Mesendoderm (in vitro differentiated cells): ENCODE results near the gene TRIM69.
A peak's percentile ranks its signal among the peaks of the same experiment; 100 is the strongest.

Experiments used
- DNase-seq: peaks from one replicate; pipeline ENCODE4 v3.0.0; 2013
- H2AK5ac ChIP-seq: 2 replicates; pipeline ENCODE4 v1.6.1; 2013; ENCODE audit warnings: low read length, inconsistent platforms
- H2BK120ac ChIP-seq: 2 replicates; pipeline ENCODE4 v1.6.1; 2013; ENCODE audit warnings: low read depth, mild to moderate bottlenecking, low read length, moderate library complexity, mixed read lengths
- H2BK15ac ChIP-seq: replicated peaks from 2 replicates; pipeline ENCODE4 v1.6.1; 2013; ENCODE audit warnings: low read depth, mild to moderate bottlenecking, moderate library complexity
- H2BK5ac ChIP-seq: 2 replicates; pipeline ENCODE4 v1.6.1; 2013; ENCODE audit warnings: low read length, inconsistent platforms
- H3K18ac ChIP-seq: 2 replicates; pipeline ENCODE4 v1.6.1; 2013; ENCODE audit warnings: mild to moderate bottlenecking, low read length, mixed read lengths
- H3K23ac ChIP-seq: one replicate; pipeline ENCODE4 v1.6.1; 2013; ENCODE audit warnings: low read length
- H3K27ac ChIP-seq: 2 replicates; pipeline ENCODE4 v1.5.1; 2013; ENCODE audit warnings: low read depth, mild to moderate bottlenecking, inconsistent platforms, low read length, moderate library complexity
- H3K27me3 ChIP-seq: 2 replicates; pipeline ENCODE4 v1.6.1; 2013; ENCODE audit warnings: low read length, control low read depth, mild to moderate bottlenecking, inconsistent platforms; ENCODE audit not compliant: insufficient read depth, poor library complexity
- H3K36me3 ChIP-seq: 2 replicates; pipeline ENCODE4 v1.6.1; 2013; ENCODE audit warnings: low read length, inconsistent platforms; ENCODE audit not compliant: control insufficient read depth, insufficient read depth
- H3K4ac ChIP-seq: one replicate; pipeline ENCODE4 v1.6.1; 2013; ENCODE audit warnings: low read depth, mild to moderate bottlenecking, low read length, moderate library complexity
- H3K4me1 ChIP-seq: 2 replicates; pipeline ENCODE4 v1.6.1; 2013; ENCODE audit warnings: low read depth, low read length, inconsistent platforms; ENCODE audit not compliant: control insufficient read depth
- H3K4me2 ChIP-seq: 2 replicates; pipeline ENCODE4 v1.6.1; 2013; ENCODE audit warnings: low read length
- H3K4me3 ChIP-seq: 2 replicates; pipeline ENCODE4 v1.5.1; 2013; ENCODE audit warnings: mild to moderate bottlenecking, low read length
- H3K56ac ChIP-seq: one replicate; pipeline ENCODE4 v1.6.1; 2013; ENCODE audit warnings: low read length
- H3K79me1 ChIP-seq: 2 replicates; pipeline ENCODE4 v1.6.1; 2013; ENCODE audit warnings: low read length, inconsistent platforms
- H3K79me2 ChIP-seq: 2 replicates; pipeline ENCODE4 v1.6.1; 2013; ENCODE audit warnings: mild to moderate bottlenecking, low read length; ENCODE audit not compliant: control insufficient read depth, insufficient read depth
- H3K9ac ChIP-seq: 2 replicates; pipeline ENCODE4 v1.6.1; 2013; ENCODE audit warnings: low read length, inconsistent platforms
- H4K5ac ChIP-seq: one replicate; pipeline ENCODE4 v1.6.1; 2013; ENCODE audit warnings: low read length
- H4K8ac ChIP-seq: one replicate; pipeline ENCODE4 v1.6.1; 2013; ENCODE audit warnings: low read depth, mild to moderate bottlenecking, control low read depth, low read length, moderate library complexity
- WGBS: extraction: QIAGEN DNeasy Blood & Tissue Kit; methylation state at CpG from one replicate; pipeline ENCODE4 v1.1.7; 2013; ENCODE audit warnings: low lambda C conversion rate, missing lambda C conversion rate; ENCODE audit not compliant: insufficient coverage; ENCODE audit errors: extremely low coverage; 5-methylcytosine and 5-hydroxymethylcytosine counted together

The TRIM69 gene

DNA sequence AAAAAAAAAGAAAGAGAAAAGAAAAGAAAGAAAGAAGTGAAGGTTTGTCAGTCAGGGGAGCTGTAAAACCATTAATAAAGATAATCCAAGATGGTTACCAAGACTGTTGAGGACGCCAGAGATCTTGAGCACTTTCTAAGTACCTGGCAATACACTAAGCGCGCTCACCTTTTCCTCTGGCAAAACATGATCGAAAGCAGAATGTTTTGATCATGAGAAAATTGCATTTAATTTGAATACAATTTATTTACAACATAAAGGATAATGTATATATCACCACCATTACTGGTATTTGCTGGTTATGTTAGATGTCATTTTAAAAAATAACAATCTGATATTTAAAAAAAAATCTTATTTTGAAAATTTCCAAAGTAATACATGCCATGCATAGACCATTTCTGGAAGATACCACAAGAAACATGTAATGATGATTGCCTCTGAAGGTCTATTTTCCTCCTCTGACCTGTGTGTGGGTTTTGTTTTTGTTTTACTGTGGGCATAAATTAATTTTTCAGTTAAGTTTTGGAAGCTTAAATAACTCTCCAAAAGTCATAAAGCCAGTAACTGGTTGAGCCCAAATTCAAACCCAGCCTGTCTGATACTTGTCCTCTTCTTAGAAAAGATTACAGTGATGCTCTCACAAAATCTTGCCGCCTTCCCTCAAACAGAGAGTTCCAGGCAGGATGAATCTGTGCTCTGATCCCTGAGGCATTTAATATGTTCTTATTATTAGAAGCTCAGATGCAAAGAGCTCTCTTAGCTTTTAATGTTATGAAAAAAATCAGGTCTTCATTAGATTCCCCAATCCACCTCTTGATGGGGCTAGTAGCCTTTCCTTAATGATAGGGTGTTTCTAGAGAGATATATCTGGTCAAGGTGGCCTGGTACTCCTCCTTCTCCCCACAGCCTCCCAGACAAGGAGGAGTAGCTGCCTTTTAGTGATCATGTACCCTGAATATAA is 23.0 kb upstream of the TRIM69 start:
- Histone ChIP-seq H4K5ac (no peak overlapping the region), H2AK5ac (no peak overlapping the region), H4K8ac (no peak overlapping the region), H3K27me3 (no peaks in the 10 kb centered on the region), H3K79me1 (no peaks in the 10 kb centered on the region), H3K27ac (no peak overlapping the region), H3K4me1 (peaks cover 2% of the 10 kb centered on the region), H2BK120ac (no peak overlapping the region), H2BK5ac (no peak overlapping the region), H3K9ac (no peak overlapping the region), H3K4me2 (no peak overlapping the region), H3K36me3 (peaks cover 3% of the 10 kb centered on the region), H3K79me2 (peaks cover 4% of the 10 kb centered on the region), H3K18ac (no peak overlapping the region), H3K23ac (no peak overlapping the region), H3K4ac (no peak overlapping the region), H3K56ac (no peak overlapping the region), H2BK15ac (no peak overlapping the region), H3K4me3 (no peak overlapping the region)
- DNase-seq = peak; percentile 58
- WGBS = no CpG with 5 or more reads among the region's 5 CpGs

DNA sequence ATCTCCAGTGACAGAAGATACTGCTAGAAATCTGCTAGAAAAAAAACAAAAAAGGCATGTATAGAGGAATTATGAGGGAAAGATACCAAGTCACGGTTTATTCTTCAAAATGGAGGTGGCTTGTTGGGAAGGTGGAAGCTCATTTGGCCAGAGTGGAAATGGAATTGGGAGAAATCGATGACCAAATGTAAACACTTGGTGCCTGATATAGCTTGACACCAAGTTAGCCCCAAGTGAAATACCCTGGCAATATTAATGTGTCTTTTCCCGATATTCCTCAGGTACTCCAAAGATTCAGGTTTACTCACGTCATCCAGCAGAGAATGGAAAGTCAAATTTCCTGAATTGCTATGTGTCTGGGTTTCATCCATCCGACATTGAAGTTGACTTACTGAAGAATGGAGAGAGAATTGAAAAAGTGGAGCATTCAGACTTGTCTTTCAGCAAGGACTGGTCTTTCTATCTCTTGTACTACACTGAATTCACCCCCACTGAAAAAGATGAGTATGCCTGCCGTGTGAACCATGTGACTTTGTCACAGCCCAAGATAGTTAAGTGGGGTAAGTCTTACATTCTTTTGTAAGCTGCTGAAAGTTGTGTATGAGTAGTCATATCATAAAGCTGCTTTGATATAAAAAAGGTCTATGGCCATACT is 21.1 kb upstream of the TRIM69 start:
- H3K79me2 ChIP-seq = peaks cover 4% of the 10 kb centered on the region
- no peak overlapping the region for H3K4ac ChIP-seq
- no CpG with 5 or more reads among the region's 6 CpGs for WGBS
- peaks cover 2% of the 10 kb centered on the region for H3K4me1 ChIP-seq
- H2BK15ac ChIP-seq = no peak overlapping the region
- H3K79me1 ChIP-seq = no peaks in the 10 kb centered on the region
- H2BK120ac ChIP-seq = no peak overlapping the region
- H3K23ac ChIP-seq = no peak overlapping the region
- no peak overlapping the region for H4K5ac ChIP-seq
- H3K36me3 ChIP-seq = peaks cover 3% of the 10 kb centered on the region
- H3K4me3 ChIP-seq = no peak overlapping the region
- H3K27me3 ChIP-seq = no peaks in the 10 kb centered on the region
- H3K56ac ChIP-seq = no peak overlapping the region
- H3K4me2 ChIP-seq = no peak overlapping the region
- no peak overlapping the region for H3K18ac ChIP-seq
- H2BK5ac ChIP-seq = no peak overlapping the region
- no peak overlapping the region for H3K27ac ChIP-seq
- H4K8ac ChIP-seq = no peak overlapping the region
- DNase-seq = no peak
- H3K9ac ChIP-seq = no peak overlapping the region
- H2AK5ac ChIP-seq = no peak overlapping the region

DNA sequence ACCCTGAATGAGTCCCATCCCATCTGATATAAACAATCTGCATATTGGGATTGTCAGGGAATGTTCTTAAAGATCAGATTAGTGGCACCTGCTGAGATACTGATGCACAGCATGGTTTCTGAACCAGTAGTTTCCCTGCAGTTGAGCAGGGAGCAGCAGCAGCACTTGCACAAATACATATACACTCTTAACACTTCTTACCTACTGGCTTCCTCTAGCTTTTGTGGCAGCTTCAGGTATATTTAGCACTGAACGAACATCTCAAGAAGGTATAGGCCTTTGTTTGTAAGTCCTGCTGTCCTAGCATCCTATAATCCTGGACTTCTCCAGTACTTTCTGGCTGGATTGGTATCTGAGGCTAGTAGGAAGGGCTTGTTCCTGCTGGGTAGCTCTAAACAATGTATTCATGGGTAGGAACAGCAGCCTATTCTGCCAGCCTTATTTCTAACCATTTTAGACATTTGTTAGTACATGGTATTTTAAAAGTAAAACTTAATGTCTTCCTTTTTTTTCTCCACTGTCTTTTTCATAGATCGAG is 20.5 kb upstream of the TRIM69 start:
- H3K79me2 ChIP-seq = peaks cover 4% of the 10 kb centered on the region
- H3K23ac ChIP-seq = no peak overlapping the region
- H4K8ac ChIP-seq = no peak overlapping the region
- H2BK5ac ChIP-seq = no peak overlapping the region
- peaks cover 3% of the 10 kb centered on the region for H3K36me3 ChIP-seq
- no peak overlapping the region for H2BK120ac ChIP-seq
- no CpG with 5 or more reads among the region's 2 CpGs for WGBS
- H3K27ac ChIP-seq = no peak overlapping the region
- no peak overlapping the region for H3K18ac ChIP-seq
- H3K56ac ChIP-seq = no peak overlapping the region
- no peak for DNase-seq
- H3K4me1 ChIP-seq = peaks cover 2% of the 10 kb centered on the region
- H2AK5ac ChIP-seq = no peak overlapping the region
- H3K27me3 ChIP-seq = no peaks in the 10 kb centered on the region
- no peak overlapping the region for H3K4me2 ChIP-seq
- no peak overlapping the region for H3K4ac ChIP-seq
- H2BK15ac ChIP-seq = no peak overlapping the region
- H3K9ac ChIP-seq = no peak overlapping the region
- no peak overlapping the region for H3K4me3 ChIP-seq
- no peak overlapping the region for H4K5ac ChIP-seq
- no peaks in the 10 kb centered on the region for H3K79me1 ChIP-seq

DNA sequence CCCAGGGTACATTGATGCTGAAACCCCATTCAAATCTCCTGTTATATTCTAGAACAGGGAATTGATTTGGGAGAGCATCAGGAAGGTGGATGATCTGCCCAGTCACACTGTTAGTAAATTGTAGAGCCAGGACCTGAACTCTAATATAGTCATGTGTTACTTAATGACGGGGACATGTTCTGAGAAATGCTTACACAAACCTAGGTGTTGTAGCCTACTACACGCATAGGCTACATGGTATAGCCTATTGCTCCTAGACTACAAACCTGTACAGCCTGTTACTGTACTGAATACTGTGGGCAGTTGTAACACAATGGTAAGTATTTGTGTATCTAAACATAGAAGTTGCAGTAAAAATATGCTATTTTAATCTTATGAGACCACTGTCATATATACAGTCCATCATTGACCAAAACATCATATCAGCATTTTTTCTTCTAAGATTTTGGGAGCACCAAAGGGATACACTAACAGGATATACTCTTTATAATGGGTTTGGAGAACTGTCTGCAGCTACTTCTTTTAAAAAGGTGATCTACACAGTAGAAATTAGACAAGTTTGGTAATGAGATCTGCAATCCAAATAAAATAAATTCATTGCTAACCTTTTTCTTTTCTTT is 19.2 kb upstream of the TRIM69 start:
- no peak overlapping the region for H3K9ac ChIP-seq
- no peaks in the 10 kb centered on the region for H3K79me1 ChIP-seq
- H3K4ac ChIP-seq = no peak overlapping the region
- H3K18ac ChIP-seq = no peak overlapping the region
- H3K27ac ChIP-seq = no peak overlapping the region
- no peak overlapping the region for H3K4me3 ChIP-seq
- no peak overlapping the region for H4K8ac ChIP-seq
- no peak overlapping the region for H2BK15ac ChIP-seq
- H3K27me3 ChIP-seq = no peaks in the 10 kb centered on the region
- H2BK120ac ChIP-seq = no peak overlapping the region
- no peak overlapping the region for H3K56ac ChIP-seq
- H4K5ac ChIP-seq = no peak overlapping the region
- peaks cover 3% of the 10 kb centered on the region for H3K36me3 ChIP-seq
- peaks cover 4% of the 10 kb centered on the region for H3K79me2 ChIP-seq
- H2AK5ac ChIP-seq = no peak overlapping the region
- H3K4me2 ChIP-seq = no peak overlapping the region
- peaks cover 2% of the 10 kb centered on the region for H3K4me1 ChIP-seq
- no CpG with 5 or more reads among the region's 2 CpGs for WGBS
- DNase-seq = no peak
- H3K23ac ChIP-seq = no peak overlapping the region
- H2BK5ac ChIP-seq = no peak overlapping the region

DNA sequence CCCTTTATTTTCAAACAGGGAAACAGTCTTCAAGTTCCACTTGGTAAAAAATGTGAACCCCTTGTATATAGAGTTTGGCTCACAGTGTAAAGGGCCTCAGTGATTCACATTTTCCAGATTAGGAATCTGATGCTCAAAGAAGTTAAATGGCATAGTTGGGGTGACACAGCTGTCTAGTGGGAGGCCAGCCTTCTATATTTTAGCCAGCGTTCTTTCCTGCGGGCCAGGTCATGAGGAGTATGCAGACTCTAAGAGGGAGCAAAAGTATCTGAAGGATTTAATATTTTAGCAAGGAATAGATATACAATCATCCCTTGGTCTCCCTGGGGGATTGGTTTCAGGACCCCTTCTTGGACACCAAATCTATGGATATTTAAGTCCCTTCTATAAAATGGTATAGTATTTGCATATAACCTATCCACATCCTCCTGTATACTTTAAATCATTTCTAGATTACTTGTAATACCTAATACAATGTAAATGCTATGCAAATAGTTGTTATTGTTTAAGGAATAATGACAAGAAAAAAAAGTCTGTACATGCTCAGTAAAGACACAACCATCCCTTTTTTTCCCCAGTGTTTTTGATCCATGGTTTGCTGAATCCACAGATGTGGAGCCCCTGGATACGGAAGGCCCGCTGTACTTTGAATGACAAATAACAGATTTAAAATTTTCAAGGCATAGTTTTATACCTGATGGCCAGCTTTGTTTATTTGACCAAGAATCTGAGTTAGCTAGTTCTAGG is 18.0 kb upstream of the TRIM69 start:
- Histone ChIP-seq H2BK15ac (no peak overlapping the region), H2BK5ac (no peak overlapping the region), H3K79me2 (peaks cover 2% of the 10 kb centered on the region), H3K56ac (no peak overlapping the region), H3K18ac (no peak overlapping the region), H2BK120ac (no peak overlapping the region), H2AK5ac (no peak overlapping the region), H3K27me3 (no peaks in the 10 kb centered on the region), H4K5ac (no peak overlapping the region), H4K8ac (no peak overlapping the region), H3K23ac (no peak overlapping the region), H3K4ac (no peak overlapping the region), H3K4me2 (no peak overlapping the region), H3K36me3 (peaks cover 3% of the 10 kb centered on the region), H3K27ac (no peak overlapping the region), H3K4me3 (no peak overlapping the region), H3K4me1 (no peaks in the 10 kb centered on the region), H3K9ac (no peak overlapping the region), H3K79me1 (no peaks in the 10 kb centered on the region)
- no CpG with 5 or more reads among the region's 4 CpGs for WGBS
- DNase-seq = no peak
